GM20000 (cell line): ENCODE measurements around the gene STOX2.

Experiments used
- DNase-seq: peaks from one replicate; pipeline ENCODE4 v3.0.0; 2012; ENCODE audit warnings: low spot score
- CTCF ChIP-seq: IDR thresholded peaks from 2 replicates; pipeline ENCODE4 v1.5.1; 2012; ENCODE audit warnings: mild to moderate bottlenecking, control low read depth; ENCODE audit errors: extremely low read depth, missing control alignments

STOX2 gene

DNA sequence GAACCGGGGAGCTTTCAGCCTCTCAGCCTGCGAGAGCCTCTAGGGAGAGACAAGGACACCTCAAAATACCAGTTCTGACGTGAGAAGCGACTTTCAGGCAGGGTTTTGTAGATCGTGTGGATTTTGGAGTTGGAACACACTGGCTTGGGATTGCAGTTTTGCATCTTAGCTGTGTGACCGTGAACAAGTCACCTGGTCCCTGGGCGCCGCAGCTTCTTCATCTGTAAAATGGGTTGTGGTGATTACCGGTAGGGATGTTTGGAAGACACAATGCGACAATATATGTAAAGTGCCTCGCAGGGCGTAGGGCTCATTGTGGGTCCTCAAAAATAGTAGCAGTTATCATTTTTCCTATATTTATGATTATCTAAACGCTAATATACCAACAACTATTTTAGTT, 43.7 kb upstream of the STOX2 start:
- no peak for DNase-seq
- no peak for TF ChIP-seq CTCF

DNA sequence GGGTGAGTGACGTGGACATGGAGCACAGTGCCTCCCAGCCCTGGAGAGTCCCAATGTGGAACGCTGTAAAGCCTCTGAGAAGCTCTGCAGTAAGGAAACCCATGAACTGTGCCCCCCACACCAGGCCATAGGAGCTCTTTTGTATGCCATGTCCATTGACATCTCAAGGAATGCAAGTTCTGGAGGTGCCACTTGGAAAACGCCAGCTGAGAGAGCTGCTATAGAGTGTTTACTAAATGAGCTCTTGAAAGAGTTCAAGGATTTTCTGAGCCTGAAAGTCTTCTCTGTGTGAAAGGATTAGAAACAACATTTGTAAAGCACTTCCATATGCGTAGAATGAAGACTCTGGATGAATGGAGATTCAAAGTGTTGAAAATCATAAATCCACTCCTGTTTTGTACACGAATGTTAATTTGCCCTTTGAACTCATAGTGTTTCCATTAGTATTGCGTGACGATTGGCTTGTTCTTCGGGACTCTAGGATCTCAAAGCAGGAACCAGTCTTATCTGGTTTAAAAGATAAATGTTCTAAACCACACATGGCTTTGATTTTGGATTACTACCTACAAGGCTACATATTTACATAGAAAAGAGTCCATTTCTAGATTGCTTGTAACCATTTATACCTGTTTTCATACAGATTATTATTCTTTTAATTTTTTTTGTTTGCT, 41.8 kb upstream of the STOX2 start:
- no peak for TF ChIP-seq CTCF
- no peak for DNase-seq

DNA sequence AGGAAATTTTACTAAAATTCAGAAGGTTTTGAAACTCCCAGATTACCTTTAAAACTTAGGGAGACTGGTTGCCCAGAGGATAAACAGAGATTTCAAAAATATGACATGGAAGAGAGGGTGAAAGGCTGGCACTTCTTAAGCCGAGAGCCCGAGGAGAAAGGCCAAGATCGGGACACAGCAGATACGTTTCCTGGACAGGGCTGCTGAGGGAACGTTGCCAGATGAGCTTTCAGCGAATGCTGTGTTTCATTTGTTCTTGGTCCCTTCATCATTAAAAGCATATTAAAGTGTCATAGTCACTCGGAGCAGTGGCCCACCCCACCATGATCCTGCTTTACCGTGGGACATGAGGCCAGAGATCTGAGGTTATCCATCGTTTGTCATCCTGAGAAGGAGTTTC, 37.9 kb upstream of the STOX2 start:
- no peak for DNase-seq
- TF ChIP-seq CTCF: no peak

- no peak for TF ChIP-seq CTCF
- DNase-seq: no peak
Observed at GRCh38 chr4:183870997-183871396, 34.1 kb upstream of the STOX2 start.

- DNase-seq: no peak
- no peak for TF ChIP-seq CTCF
Observed at GRCh38 chr4:183871581-183871980, 33.5 kb upstream of the STOX2 start.

DNA sequence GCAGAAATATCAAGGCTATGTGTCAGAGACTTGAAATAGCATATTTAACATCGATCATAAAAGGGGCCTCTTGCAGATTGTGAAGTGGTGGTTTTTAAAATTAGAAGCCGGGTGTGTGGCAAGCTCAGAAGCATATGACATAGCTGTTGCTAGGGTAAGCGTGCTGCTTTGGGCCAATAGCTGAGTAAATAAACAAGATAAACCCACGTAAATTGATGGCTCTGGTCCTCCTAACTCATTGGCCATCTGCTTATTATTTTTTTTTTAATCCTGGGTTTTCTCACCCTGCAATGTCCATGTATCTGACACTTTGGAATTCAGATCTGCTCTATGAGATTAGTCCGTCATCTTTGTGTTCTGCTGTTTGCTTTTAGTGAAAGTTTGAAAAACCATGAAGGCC, 32.6 kb upstream of the STOX2 start:
- no peak for DNase-seq
- TF ChIP-seq CTCF: no peak

DNA sequence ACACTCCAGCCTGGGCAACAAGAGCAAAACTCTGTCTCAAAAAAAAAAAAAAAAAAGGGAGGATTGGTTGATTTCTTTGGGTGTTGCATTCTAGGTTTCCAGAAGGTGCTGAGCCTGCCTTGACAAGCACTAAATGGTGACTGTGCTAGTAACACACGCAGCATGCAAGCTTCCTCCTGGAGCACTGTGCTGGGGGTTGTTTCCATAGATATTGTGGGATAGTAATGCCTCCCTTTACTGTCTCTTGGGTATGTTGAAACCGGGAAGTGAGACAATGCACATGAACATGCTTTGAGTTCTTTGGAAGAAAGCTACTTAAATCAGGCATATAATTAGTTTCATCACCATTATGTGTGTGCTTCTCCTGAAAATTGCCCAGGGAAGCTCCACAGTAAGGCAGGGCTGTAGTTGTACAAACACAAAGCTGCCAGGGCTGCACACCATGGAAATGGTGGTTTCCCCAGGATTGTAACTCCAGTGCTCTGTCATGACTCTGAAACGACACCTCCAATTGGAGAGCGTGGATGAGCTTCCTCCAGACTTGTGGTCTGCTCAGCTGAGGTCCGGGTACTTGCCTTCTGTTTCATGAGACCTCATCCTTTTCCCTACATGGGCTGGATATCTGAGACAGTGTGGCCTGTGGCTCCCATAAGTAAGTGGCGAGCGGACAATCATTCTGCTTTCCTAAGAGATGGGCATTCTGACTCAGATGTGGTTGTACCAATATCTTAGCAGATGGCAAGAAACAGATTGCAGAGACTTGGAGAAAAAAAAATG, 31.5 kb upstream of the STOX2 start:
- no peak for TF ChIP-seq CTCF
- DNase-seq: no peak
